ENCODE measurements around the gene FEZF1.

DNA sequence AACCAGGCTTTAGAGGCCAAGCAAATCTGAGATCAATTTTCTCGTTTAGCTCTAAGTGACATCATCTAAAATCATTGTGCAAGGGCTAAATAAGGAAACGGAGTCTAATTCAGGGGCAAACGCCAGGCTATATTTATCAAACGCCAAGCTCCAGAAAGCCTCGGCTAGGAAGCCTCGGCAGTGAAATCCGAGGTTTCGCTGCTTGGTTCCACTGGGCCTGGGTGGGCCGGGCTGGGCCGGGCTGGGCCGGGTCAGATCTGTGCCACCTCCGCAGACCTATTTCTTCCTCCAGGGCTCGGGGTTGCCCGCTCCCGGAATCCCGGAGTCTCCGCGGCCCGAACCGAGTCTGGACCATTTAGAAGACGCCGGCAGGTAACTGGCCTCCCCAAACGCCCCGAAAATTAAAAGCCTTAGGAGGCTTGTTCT, 459 bp upstream of the FEZF1 start:
- TF ChIP-seq, protein P1, sequence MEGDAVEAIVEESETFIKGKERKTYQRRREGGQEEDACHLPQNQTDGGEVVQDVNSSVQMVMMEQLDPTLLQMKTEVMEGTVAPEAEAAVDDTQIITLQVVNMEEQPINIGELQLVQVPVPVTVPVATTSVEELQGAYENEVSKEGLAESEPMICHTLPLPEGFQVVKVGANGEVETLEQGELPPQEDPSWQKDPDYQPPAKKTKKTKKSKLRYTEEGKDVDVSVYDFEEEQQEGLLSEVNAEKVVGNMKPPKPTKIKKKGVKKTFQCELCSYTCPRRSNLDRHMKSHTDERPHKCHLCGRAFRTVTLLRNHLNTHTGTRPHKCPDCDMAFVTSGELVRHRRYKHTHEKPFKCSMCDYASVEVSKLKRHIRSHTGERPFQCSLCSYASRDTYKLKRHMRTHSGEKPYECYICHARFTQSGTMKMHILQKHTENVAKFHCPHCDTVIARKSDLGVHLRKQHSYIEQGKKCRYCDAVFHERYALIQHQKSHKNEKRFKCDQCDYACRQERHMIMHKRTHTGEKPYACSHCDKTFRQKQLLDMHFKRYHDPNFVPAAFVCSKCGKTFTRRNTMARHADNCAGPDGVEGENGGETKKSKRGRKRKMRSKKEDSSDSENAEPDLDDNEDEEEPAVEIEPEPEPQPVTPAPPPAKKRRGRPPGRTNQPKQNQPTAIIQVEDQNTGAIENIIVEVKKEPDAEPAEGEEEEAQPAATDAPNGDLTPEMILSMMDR (IDR thresholded peaks at IDR 0.05; ENCODE audit: low read length): no peak
- no peak for TF ChIP-seq EZH2 (IDR thresholded peaks at IDR 0.05; ENCODE audit: borderline replicate concordance, low read length)

Data from OCI-LY1 (cell line).